ENCODE data around the gene SOBP. TPM values are rescaled to one million over a fixed set of nuclear protein-coding genes. Genes with fewer than 3 reads are reported as not detected.
A peak's percentile ranks its signal among the peaks of the same experiment; 100 is the strongest.

SOBP gene
- total RNA-seq, 1 donor from 2014 or later: 6.8 TPM

- H3K27ac ChIP-seq: no peak overlapping the region
- no peak overlapping the region for H3K4me3 ChIP-seq
- no peaks in the 10 kb centered on the region for H3K27me3 ChIP-seq
- peaks cover 15% of the 10 kb centered on the region for H3K4me1 ChIP-seq
- DNase-seq: no peak
- no peaks in the 10 kb centered on the region for H3K36me3 ChIP-seq
- no peak for TF ChIP-seq CTCF (IDR thresholded peaks at IDR 0.05)
- no peaks in the 10 kb centered on the region for H3K9me3 ChIP-seq
- intact Hi-C loops (cut with DNase I): loop anchor here (10.0 kb wide), 1 partner anchor 174 kb away; no protein-coding TSS in a partner anchor
- ATAC-seq: peak; percentile 73
Measured at GRCh38 chr6:107670792-107671199, 180.9 kb downstream of the SOBP start.

- no peak for DNase-seq
- Histone ChIP-seq H3K36me3 (no peaks in the 10 kb centered on the region), H3K27ac (no peak overlapping the region), H3K4me1 (peaks cover 15% of the 10 kb centered on the region), H3K4me3 (no peak overlapping the region), H3K9me3 (no peaks in the 10 kb centered on the region), H3K27me3 (no peaks in the 10 kb centered on the region)
- intact Hi-C loops (cut with DNase I): loop anchor here (10.0 kb wide), 1 partner anchor 172 kb away; no protein-coding TSS in a partner anchor
- no peak for TF ChIP-seq CTCF (IDR thresholded peaks at IDR 0.05)
- peak; percentile 53 for ATAC-seq
Measured at GRCh38 chr6:107673076-107673494, 183.2 kb downstream of the SOBP start.

GRCh38 chr6:107674995-107675738 lies 185.2 kb downstream of the SOBP start:
- peak overlapping the region; percentile 20 for H3K4me3 ChIP-seq
- H3K4me1 ChIP-seq: peaks cover 15% of the 10 kb centered on the region
- DNase-seq (peak; percentile 94), ATAC-seq (peak; percentile 97)
- H3K27ac ChIP-seq: no peak overlapping the region
- intact Hi-C loops (cut with DNase I): loop anchor here (10.0 kb wide), 1 partner anchor 170 kb away; no protein-coding TSS in a partner anchor
- H3K9me3 ChIP-seq: no peaks in the 10 kb centered on the region
- peak; percentile 86 for TF ChIP-seq CTCF (IDR thresholded peaks at IDR 0.05)
- H3K36me3 ChIP-seq: no peaks in the 10 kb centered on the region
- H3K27me3 ChIP-seq: no peaks in the 10 kb centered on the region

GRCh38 chr6:107676042-107676441 lies 186.1 kb downstream of the SOBP start:
- H3K9me3 ChIP-seq: no peaks in the 10 kb centered on the region
- intact Hi-C loops (cut with DNase I): loop anchor here (10.0 kb wide), 1 partner anchor 169 kb away; no protein-coding TSS in a partner anchor
- peaks cover 11% of the 10 kb centered on the region for H3K4me1 ChIP-seq
- no peak overlapping the region for H3K4me3 ChIP-seq
- no peaks in the 10 kb centered on the region for H3K36me3 ChIP-seq
- no peak for TF ChIP-seq CTCF (IDR thresholded peaks at IDR 0.05)
- DNase-seq: no peak
- ATAC-seq: no peak
- no peak overlapping the region for H3K27ac ChIP-seq
- no peaks in the 10 kb centered on the region for H3K27me3 ChIP-seq

- TF ChIP-seq CTCF (IDR thresholded peaks at IDR 0.05): no peak
- H3K4me3 ChIP-seq: no peak overlapping the region
- no peak overlapping the region for H3K27ac ChIP-seq
- DNase-seq: no peak
- intact Hi-C loops (cut with DNase I): loop anchor here (10.0 kb wide), 1 partner anchor 167 kb away; no protein-coding TSS in a partner anchor
- no peaks in the 10 kb centered on the region for H3K27me3 ChIP-seq
- no peaks in the 10 kb centered on the region for H3K9me3 ChIP-seq
- H3K4me1 ChIP-seq: peaks cover 5% of the 10 kb centered on the region
- no peak for ATAC-seq
- H3K36me3 ChIP-seq: no peaks in the 10 kb centered on the region
Measured at GRCh38 chr6:107677399-107677798, 187.5 kb downstream of the SOBP start.
